ENCODE data around the gene GRB2. TPM values are rescaled to one million over a fixed set of nuclear protein-coding genes. Genes with fewer than 3 reads are reported as not detected.

GRB2 gene
- total and polyA plus RNA-seq, 2 experiments from 2014 or later, result 89.0 to 112 TPM

DNA sequence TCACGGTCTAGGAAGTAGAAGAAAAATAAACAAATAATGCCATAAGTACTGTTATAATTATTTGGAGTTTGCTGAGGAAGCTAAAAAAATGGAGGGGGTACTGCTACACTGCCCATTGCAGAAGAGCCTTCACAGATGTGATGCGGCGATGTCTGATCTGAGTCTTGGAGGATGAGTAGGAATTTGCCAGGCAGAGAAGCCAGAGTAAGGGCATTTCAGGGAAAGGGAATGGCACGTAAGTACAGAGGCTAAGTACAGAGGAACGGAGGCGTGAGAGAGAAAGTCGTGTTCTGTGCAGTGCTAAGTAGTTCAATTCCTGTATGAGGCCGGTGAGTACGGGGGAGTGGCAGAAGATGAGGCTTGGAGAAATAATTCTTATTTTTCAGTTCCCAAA, 741 bp upstream of the GRB2 start (continued):
- no peak for TF ChIP-seq EZH2 (IDR thresholded peaks at IDR 0.05; ENCODE audit: low read depth, unreplicated experiment)
- no peak for TF ChIP-seq ZNF331 (CRISPR knock-in tag; IDR thresholded peaks at IDR 0.05; ENCODE audit: low read depth)
- no peak for TF ChIP-seq EZH2phosphoT487 (IDR thresholded peaks at IDR 0.05; ENCODE audit: unreplicated experiment)
- TF ChIP-seq, protein P1, sequence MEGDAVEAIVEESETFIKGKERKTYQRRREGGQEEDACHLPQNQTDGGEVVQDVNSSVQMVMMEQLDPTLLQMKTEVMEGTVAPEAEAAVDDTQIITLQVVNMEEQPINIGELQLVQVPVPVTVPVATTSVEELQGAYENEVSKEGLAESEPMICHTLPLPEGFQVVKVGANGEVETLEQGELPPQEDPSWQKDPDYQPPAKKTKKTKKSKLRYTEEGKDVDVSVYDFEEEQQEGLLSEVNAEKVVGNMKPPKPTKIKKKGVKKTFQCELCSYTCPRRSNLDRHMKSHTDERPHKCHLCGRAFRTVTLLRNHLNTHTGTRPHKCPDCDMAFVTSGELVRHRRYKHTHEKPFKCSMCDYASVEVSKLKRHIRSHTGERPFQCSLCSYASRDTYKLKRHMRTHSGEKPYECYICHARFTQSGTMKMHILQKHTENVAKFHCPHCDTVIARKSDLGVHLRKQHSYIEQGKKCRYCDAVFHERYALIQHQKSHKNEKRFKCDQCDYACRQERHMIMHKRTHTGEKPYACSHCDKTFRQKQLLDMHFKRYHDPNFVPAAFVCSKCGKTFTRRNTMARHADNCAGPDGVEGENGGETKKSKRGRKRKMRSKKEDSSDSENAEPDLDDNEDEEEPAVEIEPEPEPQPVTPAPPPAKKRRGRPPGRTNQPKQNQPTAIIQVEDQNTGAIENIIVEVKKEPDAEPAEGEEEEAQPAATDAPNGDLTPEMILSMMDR (conservative IDR thresholded peaks at IDR 0.05; ENCODE audit: low read depth in 2 of 2), result no peak
- TF ChIP-seq ZNF114 (CRISPR knock-in tag; IDR thresholded peaks at IDR 0.05), result no peak
- no peak for TF ChIP-seq STAT1 (IDR thresholded peaks at IDR 0.05; ENCODE audit: unreplicated experiment)
- TF ChIP-seq, protein P2, sequence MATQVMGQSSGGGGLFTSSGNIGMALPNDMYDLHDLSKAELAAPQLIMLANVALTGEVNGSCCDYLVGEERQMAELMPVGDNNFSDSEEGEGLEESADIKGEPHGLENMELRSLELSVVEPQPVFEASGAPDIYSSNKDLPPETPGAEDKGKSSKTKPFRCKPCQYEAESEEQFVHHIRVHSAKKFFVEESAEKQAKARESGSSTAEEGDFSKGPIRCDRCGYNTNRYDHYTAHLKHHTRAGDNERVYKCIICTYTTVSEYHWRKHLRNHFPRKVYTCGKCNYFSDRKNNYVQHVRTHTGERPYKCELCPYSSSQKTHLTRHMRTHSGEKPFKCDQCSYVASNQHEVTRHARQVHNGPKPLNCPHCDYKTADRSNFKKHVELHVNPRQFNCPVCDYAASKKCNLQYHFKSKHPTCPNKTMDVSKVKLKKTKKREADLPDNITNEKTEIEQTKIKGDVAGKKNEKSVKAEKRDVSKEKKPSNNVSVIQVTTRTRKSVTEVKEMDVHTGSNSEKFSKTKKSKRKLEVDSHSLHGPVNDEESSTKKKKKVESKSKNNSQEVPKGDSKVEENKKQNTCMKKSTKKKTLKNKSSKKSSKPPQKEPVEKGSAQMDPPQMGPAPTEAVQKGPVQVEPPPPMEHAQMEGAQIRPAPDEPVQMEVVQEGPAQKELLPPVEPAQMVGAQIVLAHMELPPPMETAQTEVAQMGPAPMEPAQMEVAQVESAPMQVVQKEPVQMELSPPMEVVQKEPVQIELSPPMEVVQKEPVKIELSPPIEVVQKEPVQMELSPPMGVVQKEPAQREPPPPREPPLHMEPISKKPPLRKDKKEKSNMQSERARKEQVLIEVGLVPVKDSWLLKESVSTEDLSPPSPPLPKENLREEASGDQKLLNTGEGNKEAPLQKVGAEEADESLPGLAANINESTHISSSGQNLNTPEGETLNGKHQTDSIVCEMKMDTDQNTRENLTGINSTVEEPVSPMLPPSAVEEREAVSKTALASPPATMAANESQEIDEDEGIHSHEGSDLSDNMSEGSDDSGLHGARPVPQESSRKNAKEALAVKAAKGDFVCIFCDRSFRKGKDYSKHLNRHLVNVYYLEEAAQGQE (IDR thresholded peaks at IDR 0.05; ENCODE audit: unreplicated experiment), result no peak
- TF ChIP-seq NANOG (IDR thresholded peaks at IDR 0.05; ENCODE audit: borderline replicate concordance), result no peak

DNA sequence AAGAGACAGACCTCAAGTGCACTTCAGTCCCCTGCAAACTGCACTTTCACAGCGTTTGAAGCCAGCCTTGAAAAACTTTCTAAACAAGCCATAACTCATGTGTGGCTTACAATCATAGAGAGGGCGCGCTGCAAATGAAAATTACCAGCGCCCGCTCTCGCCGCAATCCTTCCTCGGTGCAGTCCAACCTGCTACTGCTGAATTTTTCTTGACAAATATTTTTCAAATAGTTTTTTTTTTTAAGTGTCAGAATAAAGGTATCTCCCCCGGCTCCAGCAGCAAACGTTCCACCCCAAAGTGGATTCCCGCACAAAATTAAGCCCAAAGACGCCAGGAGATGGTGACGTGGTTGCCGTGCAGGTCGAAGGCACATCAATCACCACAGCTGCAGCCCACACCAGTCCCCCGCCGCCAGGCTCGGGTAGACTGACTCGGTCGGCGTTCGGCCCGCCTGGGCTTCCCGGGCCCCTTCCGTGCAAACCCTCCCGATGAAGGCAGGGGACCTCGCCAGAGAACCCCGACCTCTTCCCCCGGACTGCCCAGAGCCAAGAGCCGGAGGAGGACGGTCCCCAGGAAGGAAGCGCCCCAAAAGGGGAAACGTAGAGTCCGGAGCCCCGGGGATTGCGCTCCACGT, 630 bp downstream of the GRB2 start:
- peak overlapping the region; percentile 79 for H3K4me3 Mint-ChIP-seq
- Histone ChIP-seq H3K4me1 (ENCODE audit: insufficient read depth) (peaks cover 5% of the 10 kb centered on the region; the same call in 1 of the 2 replicates), H3K9me2 (ENCODE audit: insufficient read depth) (no peaks in the 10 kb centered on the region), H3F3A (replicated peaks; ENCODE audit: low read depth) (peaks cover 9% of the 10 kb centered on the region; the same call in 1 of the 2 replicates), H2AFZ (peak overlapping the region; percentile 63; the same call in 1 of the 2 replicates), H3K79me2 (replicated peaks; ENCODE audit: insufficient read depth) (peaks cover 54% of the 10 kb centered on the region), H3K36me3 (ENCODE audit: insufficient read depth) (no peaks in the 10 kb centered on the region), H3K27me3 (ENCODE audit: insufficient read depth) (no peaks in the 10 kb centered on the region), H3K4me3 (peak overlapping the region; percentile 97), H4K20me1 (replicated peaks; ENCODE audit: insufficient read depth) (peaks cover 37% of the 10 kb centered on the region), H3K4me2 (peak overlapping the region; percentile 99), H3K27ac (ENCODE audit: low read depth) (no peak overlapping the region)
- ATAC-seq (peak; percentile 59), DNase-seq (ENCODE audit: low spot score) (peak; percentile 57)
- H3K9me3 Mint-ChIP-seq, result no peaks in the 10 kb centered on the region; the same call in 2 of the 3 replicates
- peaks cover 6% of the 10 kb centered on the region for H3K27me3 Mint-ChIP-seq (ENCODE audit: insufficient read depth, low read depth, poor library complexity)
- peaks cover 20% of the 10 kb centered on the region for H3K4me1 Mint-ChIP-seq
- no peak overlapping the region; the same call in 1 of the 2 replicates for H3K27ac Mint-ChIP-seq
- H3K36me3 Mint-ChIP-seq (ENCODE audit: low read depth), result peaks cover 4% of the 10 kb centered on the region; the same call in 1 of the 3 replicates
- TF ChIP-seq EZH2phosphoT487 (IDR thresholded peaks at IDR 0.05; ENCODE audit: unreplicated experiment) (no peak), ZNF331 (CRISPR knock-in tag; IDR thresholded peaks at IDR 0.05; ENCODE audit: low read depth) (no peak), CREB1 (CRISPR knock-in tag; IDR thresholded peaks at IDR 0.05; ENCODE audit: low read depth) (no peak), STAT1 (IDR thresholded peaks at IDR 0.05; ENCODE audit: unreplicated experiment) (no peak), ZNF114 (CRISPR knock-in tag; IDR thresholded peaks at IDR 0.05) (no peak)
- TF ChIP-seq, protein P2 (IDR thresholded peaks at IDR 0.05; ENCODE audit: unreplicated experiment), result no peak
- TF ChIP-seq, protein P1 (conservative IDR thresholded peaks at IDR 0.05; ENCODE audit: low read depth in 2 of 2), result no peak

All from GM23338 (cell line).